GM13977 (cell line): ENCODE results near the gene IGF1R.

Experiments
- DNase-seq: peaks from one replicate; pipeline ENCODE4 v3.0.0; 2012; ENCODE audit warnings: low spot score
- CTCF ChIP-seq: IDR thresholded peaks from 2 replicates; pipeline ENCODE4 v1.5.1; 2012; ENCODE audit warnings: mild to moderate bottlenecking, control low read depth; ENCODE audit not compliant: insufficient read depth; ENCODE audit errors: extremely low read depth, missing control alignments
- in situ Hi-C: fragments of 300-500 bp; cut with MboI; formaldehyde crosslinking; loops from one replicate; pipeline ENCODE4 v1.12.0; 2022; ENCODE audit warnings: low sequenced_read_pairs, low pct_unique_long_range_greater_than_20kb, mixed read lengths, inconsistent platforms; ENCODE audit not compliant: unreplicated experiment

Gene IGF1R

GRCh38 chr15:98804057-98804380, 155.7 kb downstream of the IGF1R start:
- DNase-seq, result no peak
- in situ Hi-C loops, result no loop called here
- TF ChIP-seq CTCF, result no peak

DNA sequence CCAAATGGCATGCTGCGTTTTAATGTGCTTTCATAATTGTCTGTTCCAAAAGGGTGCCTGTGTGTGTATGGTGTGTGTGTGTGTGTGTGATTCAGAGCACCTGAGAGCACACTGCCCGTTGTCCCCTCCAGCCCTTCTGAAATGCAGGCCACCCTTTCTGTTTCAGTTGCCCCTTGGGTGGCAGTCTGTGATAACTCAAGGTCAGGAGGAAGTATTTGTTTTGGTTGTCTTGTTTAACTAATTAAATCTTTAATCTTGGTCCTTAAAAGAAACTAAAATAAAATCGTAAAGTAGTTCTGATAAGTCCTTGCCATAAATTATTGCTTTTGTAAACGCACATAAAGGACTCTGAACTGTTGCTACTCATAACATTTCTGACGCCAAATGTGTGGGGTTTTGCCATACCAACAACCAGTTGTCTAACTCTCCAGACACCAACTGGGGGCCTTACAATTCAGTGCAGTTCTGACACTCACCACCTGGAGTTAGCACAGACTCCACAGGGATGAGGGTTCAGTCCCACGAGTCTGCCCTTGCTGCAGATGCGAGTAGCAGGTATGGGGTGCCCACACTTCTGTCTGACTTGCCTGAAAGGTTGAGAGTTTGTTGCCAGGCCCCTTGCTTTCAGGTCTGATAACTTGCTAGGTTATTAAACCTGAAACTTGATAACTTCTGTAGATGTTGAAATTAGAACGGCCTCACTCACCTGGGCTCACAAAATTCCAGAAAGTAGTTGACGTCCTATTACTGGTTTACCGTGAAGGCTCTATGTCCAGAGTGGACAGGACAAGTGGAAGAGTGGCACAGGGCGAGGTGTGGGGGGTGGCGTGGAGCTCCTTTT, 157.3 kb downstream of the IGF1R start:
- in situ Hi-C loops, result no loop called here
- no peak for TF ChIP-seq CTCF
- DNase-seq, result no peak

DNA sequence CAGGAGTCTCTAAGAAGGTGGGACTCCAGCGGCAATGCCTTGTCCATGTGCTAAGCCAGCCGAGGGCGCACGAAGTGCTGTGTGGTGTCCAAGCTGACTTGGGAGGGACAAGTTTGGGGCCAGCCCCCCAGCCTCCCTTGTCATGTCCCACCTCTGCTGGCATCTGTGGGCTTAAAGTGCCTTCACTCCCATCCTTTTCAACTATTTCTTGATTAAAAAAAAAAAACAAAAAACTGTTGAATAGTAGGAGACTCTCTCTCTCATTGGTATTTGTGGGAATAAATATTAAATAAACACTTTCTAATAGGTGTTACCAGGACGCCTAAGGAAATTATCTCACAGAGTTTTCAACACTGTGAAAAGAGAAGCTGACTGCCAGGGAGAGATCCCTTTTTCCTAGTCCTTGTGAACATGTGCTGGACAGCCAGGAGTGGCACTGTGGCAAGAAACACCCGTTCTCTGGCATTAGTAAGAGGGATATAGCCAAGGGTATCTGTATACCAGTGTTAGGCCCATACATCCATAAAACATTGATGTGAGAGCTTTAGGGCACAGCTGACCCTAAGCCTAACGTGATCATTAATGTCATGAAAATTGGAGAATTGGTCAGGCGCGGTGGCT, 158.0 kb downstream of the IGF1R start:
- no peak for TF ChIP-seq CTCF
- in situ Hi-C loops, result no loop called here
- DNase-seq, result no peak

- no peak for DNase-seq
- TF ChIP-seq CTCF, result no peak
- in situ Hi-C loops, result no loop called here
Measured at GRCh38 chr15:98807262-98807661, 158.9 kb downstream of the IGF1R start.

- no peak for TF ChIP-seq CTCF
- DNase-seq, result no peak
- in situ Hi-C loops, result no loop called here
Measured at GRCh38 chr15:98809273-98809672, 160.9 kb downstream of the IGF1R start.

DNA sequence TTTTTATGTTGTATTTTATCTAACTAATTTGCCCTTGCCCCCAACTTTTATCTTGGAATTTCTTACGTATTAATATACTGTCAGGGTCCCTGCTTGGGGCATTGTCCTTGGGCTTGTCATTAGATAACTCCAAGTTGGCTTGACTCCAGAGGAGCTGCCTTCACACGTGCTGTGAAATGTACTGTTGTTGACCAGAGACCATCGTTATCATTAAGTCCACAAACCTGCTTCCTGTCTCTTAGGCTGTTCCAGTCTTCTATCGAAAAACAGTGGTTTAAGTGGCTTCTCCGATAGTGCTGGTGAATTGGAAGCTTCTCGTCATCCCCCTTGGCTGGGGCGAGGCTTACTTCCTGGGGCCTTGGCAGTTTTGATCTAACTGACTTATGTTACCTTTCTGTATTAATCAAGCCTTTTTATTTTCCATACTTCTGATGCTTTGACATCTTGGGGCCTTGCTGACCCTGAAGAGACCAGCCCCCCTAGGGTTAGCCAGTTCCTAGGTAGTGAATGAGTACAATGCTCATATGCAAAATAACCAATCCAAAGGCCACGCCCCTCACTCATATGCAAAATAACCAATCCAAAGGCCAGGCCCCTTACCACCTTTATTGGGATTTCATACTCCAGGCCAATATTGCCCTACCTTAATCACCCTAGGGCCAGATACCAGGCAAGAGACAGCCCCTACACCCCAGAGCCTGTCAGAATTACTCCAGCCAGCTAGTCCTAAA, 164.5 kb downstream of the IGF1R start:
- TF ChIP-seq CTCF, result no peak
- in situ Hi-C loops, result no loop called here
- DNase-seq, result no peak
